ENCODE measurements around the gene IFT80. TPM values are rescaled to one million over a fixed set of nuclear protein-coding genes. Genes with fewer than 3 reads are reported as not detected.

The IFT80 gene
- total RNA-seq, 3 donors from 2014 or later = 13.2 to 18.3 (median 16.2) TPM

- TF ChIP-seq, protein P1, sequence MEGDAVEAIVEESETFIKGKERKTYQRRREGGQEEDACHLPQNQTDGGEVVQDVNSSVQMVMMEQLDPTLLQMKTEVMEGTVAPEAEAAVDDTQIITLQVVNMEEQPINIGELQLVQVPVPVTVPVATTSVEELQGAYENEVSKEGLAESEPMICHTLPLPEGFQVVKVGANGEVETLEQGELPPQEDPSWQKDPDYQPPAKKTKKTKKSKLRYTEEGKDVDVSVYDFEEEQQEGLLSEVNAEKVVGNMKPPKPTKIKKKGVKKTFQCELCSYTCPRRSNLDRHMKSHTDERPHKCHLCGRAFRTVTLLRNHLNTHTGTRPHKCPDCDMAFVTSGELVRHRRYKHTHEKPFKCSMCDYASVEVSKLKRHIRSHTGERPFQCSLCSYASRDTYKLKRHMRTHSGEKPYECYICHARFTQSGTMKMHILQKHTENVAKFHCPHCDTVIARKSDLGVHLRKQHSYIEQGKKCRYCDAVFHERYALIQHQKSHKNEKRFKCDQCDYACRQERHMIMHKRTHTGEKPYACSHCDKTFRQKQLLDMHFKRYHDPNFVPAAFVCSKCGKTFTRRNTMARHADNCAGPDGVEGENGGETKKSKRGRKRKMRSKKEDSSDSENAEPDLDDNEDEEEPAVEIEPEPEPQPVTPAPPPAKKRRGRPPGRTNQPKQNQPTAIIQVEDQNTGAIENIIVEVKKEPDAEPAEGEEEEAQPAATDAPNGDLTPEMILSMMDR (IDR thresholded peaks at IDR 0.05) = no peak
- intact Hi-C loops (cut with DNase I, micrococcal nuclease) = no loop called here
- Histone ChIP-seq H3K4me3 (no peak overlapping the region), H3K36me3 (ENCODE audit: low read depth) (no peaks in the 10 kb centered on the region), H3K9me3 (no peaks in the 10 kb centered on the region), H3K4me1 (ENCODE audit: low read depth) (no peaks in the 10 kb centered on the region)
- no peak for DNase-seq
- no peak for ATAC-seq
These were observed 188.7 kb downstream of the IFT80 start for GRCh38 chr3:160210341-160210740.

Small RNA genes lying within 50 kb of the gene (microRNA-seq; reads per million reads assigned to microRNA genes)
- gene MIR15B = 2,690 reads per million, percentile 88 among the genes with 10 or more reads in this experiment
- gene MIR16-2 = 562 reads per million, percentile 79 among the genes with 10 or more reads in this experiment

Other genes starting within 250 kb of the IFT80 start
- 10 to 100 TPM in 1 of 3 donors, 1 to 10 TPM in 1, under 1 TPM in 1; 0.38 to 20.0 (median 1.5) TPM for gene C3orf80, start 173.8 kb downstream of the IFT80 start, total RNA-seq
- gene SMC4, start 425 bp upstream of the IFT80 start, total RNA-seq = 10 to 100 TPM; 36.3 to 54.1 (median 36.8) TPM
- gene TRIM59, start 50.6 kb upstream of the IFT80 start, total RNA-seq = 1 to 10 TPM; 5.3 to 7.2 (median 6.0) TPM
- 10 to 100 TPM; 46.2 to 91.0 (median 48.1) TPM for gene KPNA4, start 166.3 kb upstream of the IFT80 start, total RNA-seq

All from mucosa of descending colon (tissue), 3 donors.